ENCODE data around the gene IGF1. TPM values are rescaled to one million over a fixed set of nuclear protein-coding genes. Genes with fewer than 3 reads are reported as not detected.
A peak's percentile ranks its signal among the peaks of the same experiment; 100 is the strongest.

IGF1 gene
- total and polyA plus RNA-seq, 10 of the 15 experiments (the other 5 are each of a cell fraction or from before 2014, with no cell fraction given): 2.4 to 9.2 (median 3.5) TPM

DNA sequence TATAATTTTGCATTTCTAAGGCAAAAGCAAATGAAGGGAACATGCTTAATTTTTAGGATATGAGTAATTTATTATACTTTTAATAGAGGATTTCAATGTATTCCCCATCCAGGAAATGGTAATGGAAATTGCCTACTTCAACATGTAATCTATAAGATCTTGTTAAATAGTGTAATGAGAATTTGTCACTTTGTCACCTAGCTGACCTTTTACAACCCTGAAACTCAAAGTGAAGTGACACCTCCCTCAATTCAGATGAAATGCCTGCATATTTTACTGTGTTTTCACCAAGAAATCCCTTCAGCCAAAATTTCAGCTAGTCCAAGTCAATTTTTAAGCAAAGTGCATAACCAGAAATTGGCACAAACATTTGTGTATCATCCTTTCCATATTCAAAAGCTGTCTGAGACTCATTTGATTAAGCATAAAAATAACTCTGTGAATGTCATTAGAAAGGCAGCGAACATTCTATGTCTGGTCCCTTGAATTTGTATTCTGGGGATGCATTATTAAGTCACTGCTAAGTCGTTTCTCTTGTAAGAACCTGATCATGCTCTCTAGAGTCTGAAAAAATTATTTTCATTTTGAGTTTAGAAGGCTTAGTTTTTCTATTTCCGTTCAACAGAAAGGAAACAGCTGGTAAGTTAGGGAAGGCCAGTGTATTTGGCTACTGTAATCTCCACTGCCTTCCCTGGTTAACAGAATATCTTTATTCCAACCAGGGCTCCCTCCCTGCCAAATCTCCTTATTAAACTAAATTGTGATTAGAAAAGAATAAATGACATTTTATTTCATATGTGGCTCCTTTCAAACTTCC is 100.8 kb downstream of the IGF1 start:
- TF ChIP-seq NR2C2 (IDR thresholded peaks at IDR 0.05; ENCODE audit: borderline replicate concordance, control insufficient read depth, insufficient read length, low read depth): no peak
- no peak for TF ChIP-seq NR2C1 (IDR thresholded peaks at IDR 0.05)
- TF ChIP-seq HDAC6 (IDR thresholded peaks at IDR 0.05; ENCODE audit: unreplicated experiment): no peak
- TF ChIP-seq NR2F1 (conservative IDR thresholded peaks at IDR 0.05): peak; percentile 68
- no peak for TF ChIP-seq LARP7 (IDR thresholded peaks at IDR 0.05)
- Histone ChIP-seq H3K4me3 (no peak overlapping the region), H3K27ac (ENCODE audit: control insufficient read depth, insufficient read depth) (no peak overlapping the region), H3K27me3 (replicated peaks in 1 of 2; ENCODE audit: control insufficient read depth in 2 of 2, insufficient read depth in 2 of 2, low read length in 1 of 2) (no peaks in the 10 kb centered on the region), H3K9ac (ENCODE audit: control insufficient read depth, insufficient read depth, low read length) (no peak overlapping the region), H3K4me2 (ENCODE audit: control insufficient read depth, insufficient read depth) (no peak overlapping the region), H3K79me2 (ENCODE audit: control insufficient read depth, insufficient read depth, low read length) (no peaks in the 10 kb centered on the region), H3K36me3 (ENCODE audit: control insufficient read depth in 2 of 2, insufficient read depth in 2 of 2, low read length in 1 of 2) (no peaks in the 10 kb centered on the region), H3K9me3 (replicated peaks; ENCODE audit: control insufficient read depth, insufficient read depth, low read length) (no peaks in the 10 kb centered on the region), H4K20me1 (ENCODE audit: control insufficient read depth, insufficient read depth) (no peaks in the 10 kb centered on the region), H3K4me1 (ENCODE audit: control insufficient read depth, insufficient read depth, low read length) (no peaks in the 10 kb centered on the region), H2AFZ (ENCODE audit: control insufficient read depth, low read depth, low read length) (no peak overlapping the region)
- intact Hi-C loops (cut with micrococcal nuclease; ENCODE audit: unreplicated experiment): no loop called here
- POLR2A ChIA-PET: no interaction called here
- SMC1A ChIA-PET (ENCODE audit: uncharacterized antibody, unreplicated experiment): interaction anchor here (0.7 to 1.1 kb wide), 2 partner anchors 11 to 33 kb away, joined by 3 read pairs; no protein-coding TSS in a partner anchor
- BruUV-seq (replicated peaks): no TSS peak
- WGBS (ENCODE audit: insufficient coverage, insufficient replicate concordance, low lambda C conversion rate, missing lambda C conversion rate): 19% methylated on average over 3 of the region's 3 CpGs
- ATAC-seq (no peak), DNase-seq (ENCODE audit: low read depth, low spot score) (no peak), FAIRE-seq (no peak)
- CTCF ChIA-PET: no interaction called here
- in situ Hi-C loops (cut with MboI): no loop called here
- RAD21 ChIA-PET (ENCODE audit: unreplicated experiment): interaction anchor here (0.9 kb wide), 1 partner anchor 26 kb away, joined by 3 read pairs; no protein-coding TSS in a partner anchor

- DNase-seq (ENCODE audit: low read depth, low spot score): no peak
- H3K79me2 ChIP-seq (ENCODE audit: control insufficient read depth, insufficient read depth, low read length): no peaks in the 10 kb centered on the region
- ChIA-PET POLR2A (no interaction called here), RAD21 (ENCODE audit: unreplicated experiment) (no interaction called here), SMC1A (ENCODE audit: uncharacterized antibody, unreplicated experiment) (interaction anchor here (1.4 kb wide), 1 partner anchor 108 kb away, joined by 5 read pairs; no protein-coding TSS in a partner anchor), CTCF (interaction anchor here (1.4 kb wide), 1 partner anchor 10 kb away, joined by 4 read pairs; no protein-coding TSS in a partner anchor)
- no peaks in the 10 kb centered on the region; the same call in 2 of the 3 replicates for H3K9me3 ChIP-seq (replicated peaks; ENCODE audit: control insufficient read depth, insufficient read depth, low read length)
- intact Hi-C loops (cut with micrococcal nuclease; ENCODE audit: unreplicated experiment): no loop called here
- H3K4me1 ChIP-seq (ENCODE audit: control insufficient read depth, insufficient read depth, low read length): no peaks in the 10 kb centered on the region
- no peak overlapping the region for H2AFZ ChIP-seq (ENCODE audit: control insufficient read depth, low read depth, low read length)
- BruUV-seq (replicated peaks): no TSS peak
- H3K27ac ChIP-seq (ENCODE audit: control insufficient read depth, insufficient read depth): no peak overlapping the region
- in situ Hi-C loops (cut with MboI): no loop called here
- ATAC-seq: no peak
- FAIRE-seq: no peak
- H3K4me3 ChIP-seq: no peak overlapping the region
- no peak overlapping the region for H3K4me2 ChIP-seq (ENCODE audit: control insufficient read depth, insufficient read depth)
- H3K36me3 ChIP-seq (ENCODE audit: control insufficient read depth in 2 of 2, insufficient read depth in 2 of 2, low read length in 1 of 2): no peaks in the 10 kb centered on the region
- H3K9ac ChIP-seq (ENCODE audit: control insufficient read depth, insufficient read depth, low read length): no peak overlapping the region
- H3K27me3 ChIP-seq (replicated peaks in 1 of 2; ENCODE audit: control insufficient read depth in 2 of 2, insufficient read depth in 2 of 2, low read length in 1 of 2): no peaks in the 10 kb centered on the region
- no peaks in the 10 kb centered on the region for H4K20me1 ChIP-seq (ENCODE audit: control insufficient read depth, insufficient read depth)
- no peak for TF ChIP-seq PBX3 (IDR thresholded peaks at IDR 0.05; ENCODE audit: insufficient replicate concordance, low read depth, low read length)
- no peak for TF ChIP-seq KLF5 (IDR thresholded peaks at IDR 0.05; ENCODE audit: partially characterized antibody)
- no peak for TF ChIP-seq HDAC2 (IDR thresholded peaks at IDR 0.05)
- TF ChIP-seq, protein P1, sequence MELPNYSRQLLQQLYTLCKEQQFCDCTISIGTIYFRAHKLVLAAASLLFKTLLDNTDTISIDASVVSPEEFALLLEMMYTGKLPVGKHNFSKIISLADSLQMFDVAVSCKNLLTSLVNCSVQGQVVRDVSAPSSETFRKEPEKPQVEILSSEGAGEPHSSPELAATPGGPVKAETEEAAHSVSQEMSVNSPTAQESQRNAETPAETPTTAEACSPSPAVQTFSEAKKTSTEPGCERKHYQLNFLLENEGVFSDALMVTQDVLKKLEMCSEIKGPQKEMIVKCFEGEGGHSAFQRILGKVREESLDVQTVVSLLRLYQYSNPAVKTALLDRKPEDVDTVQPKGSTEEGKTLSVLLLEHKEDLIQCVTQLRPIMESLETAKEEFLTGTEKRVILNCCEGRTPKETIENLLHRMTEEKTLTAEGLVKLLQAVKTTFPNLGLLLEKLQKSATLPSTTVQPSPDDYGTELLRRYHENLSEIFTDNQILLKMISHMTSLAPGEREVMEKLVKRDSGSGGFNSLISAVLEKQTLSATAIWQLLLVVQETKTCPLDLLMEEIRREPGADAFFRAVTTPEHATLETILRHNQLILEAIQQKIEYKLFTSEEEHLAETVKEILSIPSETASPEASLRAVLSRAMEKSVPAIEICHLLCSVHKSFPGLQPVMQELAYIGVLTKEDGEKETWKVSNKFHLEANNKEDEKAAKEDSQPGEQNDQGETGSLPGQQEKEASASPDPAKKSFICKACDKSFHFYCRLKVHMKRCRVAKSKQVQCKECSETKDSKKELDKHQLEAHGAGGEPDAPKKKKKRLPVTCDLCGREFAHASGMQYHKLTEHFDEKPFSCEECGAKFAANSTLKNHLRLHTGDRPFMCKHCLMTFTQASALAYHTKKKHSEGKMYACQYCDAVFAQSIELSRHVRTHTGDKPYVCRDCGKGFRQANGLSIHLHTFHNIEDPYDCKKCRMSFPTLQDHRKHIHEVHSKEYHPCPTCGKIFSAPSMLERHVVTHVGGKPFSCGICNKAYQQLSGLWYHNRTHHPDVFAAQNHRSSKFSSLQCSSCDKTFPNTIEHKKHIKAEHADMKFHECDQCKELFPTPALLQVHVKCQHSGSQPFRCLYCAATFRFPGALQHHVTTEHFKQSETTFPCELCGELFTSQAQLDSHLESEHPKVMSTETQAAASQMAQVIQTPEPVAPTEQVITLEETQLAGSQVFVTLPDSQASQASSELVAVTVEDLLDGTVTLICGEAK (IDR thresholded peaks at IDR 0.05; ENCODE audit: borderline replicate concordance): no peak
- TF ChIP-seq BACH1 (IDR thresholded peaks at IDR 0.05; ENCODE audit: borderline replicate concordance): no peak
- TF ChIP-seq ZNF207 (IDR thresholded peaks at IDR 0.05; ENCODE audit: borderline replicate concordance): no peak
- TF ChIP-seq ZBED1 (IDR thresholded peaks at IDR 0.05; ENCODE audit: borderline replicate concordance): no peak
- no peak for TF ChIP-seq NR2C1 (IDR thresholded peaks at IDR 0.05)
- no peak for TF ChIP-seq IRF4 (IDR thresholded peaks at IDR 0.05; ENCODE audit: low read depth, low read length)
Observed at GRCh38 chr12:102376781-102377180, 103.6 kb downstream of the IGF1 start.
